ENCODE measurements around the gene RBCK1. TPM values are rescaled to one million over a fixed set of nuclear protein-coding genes. Genes with fewer than 3 reads are reported as not detected.
"Not testable (repeated sequence)": the region's sequence is repeated elsewhere in the genome, so short reads cannot be mapped to it uniquely, and the experiment has no call there.

Gene RBCK1
- polyA plus RNA-seq, 4 donors, result 74.8 to 176 (median 158) TPM

- FAIRE-seq, result no peak
Observed at GRCh38 chr20:438571-439469, 30.7 kb downstream of the RBCK1 start.

GRCh38 chr20:440148-440547 lies 32.0 kb downstream of the RBCK1 start:
- DNase-seq (no peak), FAIRE-seq (no peak)
- Histone ChIP-seq H3K9me3 (ENCODE audit: control insufficient read depth in 2 of 2, insufficient read depth in 1 of 2, low read depth in 1 of 2, low read length in 1 of 2) (no peaks in the 10 kb centered on the region), H3K27me3 (ENCODE audit: control insufficient read depth in 3 of 3, insufficient read depth in 3 of 3, low read length in 3 of 3) (no peaks in the 10 kb centered on the region), H3K36me3 (ENCODE audit: control insufficient read depth in 3 of 3, insufficient read depth in 2 of 3, low read depth in 1 of 3, low read length in 3 of 3) (peaks cover 29 to 77% (median 29%) of the 10 kb centered on the region in 3 donors), H3K4me1 (ENCODE audit: control insufficient read depth in 3 of 3, insufficient read depth in 2 of 3, low read depth in 1 of 3, low read length in 2 of 3) (no peaks in the 10 kb centered on the region), H3K4me3 (ENCODE audit: low read depth in 1 of 3, low read length in 3 of 3) (no peak overlapping the region), H3K27ac (ENCODE audit: low read depth in 1 of 3, low read length in 2 of 3) (no peak overlapping the region)
- 91 to 97% (median 96%) methylated on average over 7 of the region's 7 CpGs for WGBS, 3 donors

More at GRCh38 chr20:438571-439469, 30.7 kb downstream of the RBCK1 start:
- H3K4me3 ChIP-seq (ENCODE audit: low read depth in 1 of 3, low read length in 3 of 3), result no peak overlapping the region
- WGBS, 3 donors, result 64 to 74% (median 74%) methylated on average over 18 of the region's 18 CpGs
- H3K27ac ChIP-seq (ENCODE audit: low read depth in 1 of 3, low read length in 2 of 3), result no peak overlapping the region
- no peaks in the 10 kb centered on the region for H3K4me1 ChIP-seq (ENCODE audit: control insufficient read depth in 3 of 3, insufficient read depth in 2 of 3, low read depth in 1 of 3, low read length in 2 of 3)
- DNase-seq, result peak in 1 of 2 donors; percentile 33
- no peaks in the 10 kb centered on the region for H3K9me3 ChIP-seq (ENCODE audit: control insufficient read depth in 2 of 2, insufficient read depth in 1 of 2, low read depth in 1 of 2, low read length in 1 of 2)
- peaks cover 20 to 78% (median 25%) of the 10 kb centered on the region in 3 donors for H3K36me3 ChIP-seq (ENCODE audit: control insufficient read depth in 3 of 3, insufficient read depth in 2 of 3, low read depth in 1 of 3, low read length in 3 of 3)
- H3K27me3 ChIP-seq (ENCODE audit: control insufficient read depth in 3 of 3, insufficient read depth in 3 of 3, low read length in 3 of 3), result no peaks in the 10 kb centered on the region

GRCh38 chr20:440636-441035 lies 32.5 kb downstream of the RBCK1 start:
- H3K9me3 ChIP-seq (ENCODE audit: control insufficient read depth in 2 of 2, insufficient read depth in 1 of 2, low read depth in 1 of 2, low read length in 1 of 2), result no peaks in the 10 kb centered on the region
- no peak overlapping the region for H3K4me3 ChIP-seq (ENCODE audit: low read depth in 1 of 3, low read length in 3 of 3)
- H3K4me1 ChIP-seq (ENCODE audit: control insufficient read depth in 3 of 3, insufficient read depth in 2 of 3, low read depth in 1 of 3, low read length in 2 of 3), result no peaks in the 10 kb centered on the region
- FAIRE-seq (no peak), DNase-seq (no peak)
- no peaks in the 10 kb centered on the region for H3K27me3 ChIP-seq (ENCODE audit: control insufficient read depth in 3 of 3, insufficient read depth in 3 of 3, low read length in 3 of 3)
- H3K27ac ChIP-seq (ENCODE audit: low read depth in 1 of 3, low read length in 2 of 3), result no peak overlapping the region
- peaks cover 28 to 74% (median 29%) of the 10 kb centered on the region in 3 donors for H3K36me3 ChIP-seq (ENCODE audit: control insufficient read depth in 3 of 3, insufficient read depth in 2 of 3, low read depth in 1 of 3, low read length in 3 of 3)
- WGBS, 3 donors, result 95 to 96% (median 95%) methylated on average over 13 of the region's 13 CpGs

- Histone ChIP-seq H3K4me1 (ENCODE audit: control insufficient read depth in 3 of 3, insufficient read depth in 2 of 3, low read depth in 1 of 3, low read length in 2 of 3) (no peaks in the 10 kb centered on the region), H3K4me3 (ENCODE audit: low read depth in 1 of 3, low read length in 3 of 3) (no peak overlapping the region), H3K27me3 (ENCODE audit: control insufficient read depth in 3 of 3, insufficient read depth in 3 of 3, low read length in 3 of 3) (no peaks in the 10 kb centered on the region), H3K27ac (ENCODE audit: low read depth in 1 of 3, low read length in 2 of 3) (no peak overlapping the region), H3K36me3 (ENCODE audit: control insufficient read depth in 3 of 3, insufficient read depth in 2 of 3, low read depth in 1 of 3, low read length in 3 of 3) (peaks cover 24 to 68% (median 30%) of the 10 kb centered on the region in 3 donors), H3K9me3 (ENCODE audit: control insufficient read depth in 2 of 2, insufficient read depth in 1 of 2, low read depth in 1 of 2, low read length in 1 of 2) (no peaks in the 10 kb centered on the region)
- no peak for DNase-seq
- 81 to 90% (median 88%) methylated on average over 4 of the region's 4 CpGs for WGBS, 3 donors
- FAIRE-seq, result no peak
Observed at GRCh38 chr20:443223-443775, 35.2 kb downstream of the RBCK1 start.

- H3K27me3 ChIP-seq (ENCODE audit: control insufficient read depth in 3 of 3, insufficient read depth in 3 of 3, low read length in 3 of 3), result no peaks in the 10 kb centered on the region
- no peak overlapping the region for H3K27ac ChIP-seq (ENCODE audit: low read depth in 1 of 3, low read length in 2 of 3)
- no peak for FAIRE-seq
- 88 to 92% (median 89%) methylated on average over 3 of the region's 3 CpGs for WGBS, 3 donors
- no peak for DNase-seq
- H3K4me1 ChIP-seq (ENCODE audit: control insufficient read depth in 3 of 3, insufficient read depth in 2 of 3, low read depth in 1 of 3, low read length in 2 of 3), result no peaks in the 10 kb centered on the region
- H3K4me3 ChIP-seq (ENCODE audit: low read depth in 1 of 3, low read length in 3 of 3), result no peak overlapping the region
- no peaks in the 10 kb centered on the region for H3K9me3 ChIP-seq (ENCODE audit: control insufficient read depth in 2 of 2, insufficient read depth in 1 of 2, low read depth in 1 of 2, low read length in 1 of 2)
- H3K36me3 ChIP-seq (ENCODE audit: control insufficient read depth in 3 of 3, insufficient read depth in 2 of 3, low read depth in 1 of 3, low read length in 3 of 3), result peaks cover 24 to 60% (median 29%) of the 10 kb centered on the region in 3 donors
Observed at GRCh38 chr20:444117-444516, 36.0 kb downstream of the RBCK1 start.

GRCh38 chr20:444862-445426 lies 36.8 kb downstream of the RBCK1 start:
- 78 to 85% (median 80%) methylated on average over 12 of the region's 12 CpGs for WGBS, 3 donors
- DNase-seq (no peak), FAIRE-seq (no peak)
- H3K4me3 ChIP-seq (ENCODE audit: low read depth in 1 of 3, low read length in 3 of 3), result no peak overlapping the region
- no peak overlapping the region for H3K27ac ChIP-seq (ENCODE audit: low read depth in 1 of 3, low read length in 2 of 3)
- no peaks in the 10 kb centered on the region for H3K4me1 ChIP-seq (ENCODE audit: control insufficient read depth in 3 of 3, insufficient read depth in 2 of 3, low read depth in 1 of 3, low read length in 2 of 3)
- H3K27me3 ChIP-seq (ENCODE audit: control insufficient read depth in 3 of 3, insufficient read depth in 3 of 3, low read length in 3 of 3), result no peaks in the 10 kb centered on the region
- H3K9me3 ChIP-seq (ENCODE audit: control insufficient read depth in 2 of 2, insufficient read depth in 1 of 2, low read depth in 1 of 2, low read length in 1 of 2), result no peaks in the 10 kb centered on the region
- H3K36me3 ChIP-seq (ENCODE audit: control insufficient read depth in 3 of 3, insufficient read depth in 2 of 3, low read depth in 1 of 3, low read length in 3 of 3), result peaks cover 19 to 55% (median 20%) of the 10 kb centered on the region in 3 donors

GRCh38 chr20:445514-446336 lies 37.6 kb downstream of the RBCK1 start:
- FAIRE-seq (no peak), DNase-seq (no peak)
- H3K36me3 ChIP-seq (ENCODE audit: control insufficient read depth in 3 of 3, insufficient read depth in 2 of 3, low read depth in 1 of 3, low read length in 3 of 3), result peaks cover 17 to 47% (median 19%) of the 10 kb centered on the region in 3 donors
- H3K27ac ChIP-seq (ENCODE audit: low read depth in 1 of 3, low read length in 2 of 3), result no peak overlapping the region
- H3K27me3 ChIP-seq (ENCODE audit: control insufficient read depth in 3 of 3, insufficient read depth in 3 of 3, low read length in 3 of 3), result no peaks in the 10 kb centered on the region
- no peak overlapping the region for H3K4me3 ChIP-seq (ENCODE audit: low read depth in 1 of 3, low read length in 3 of 3)
- no peaks in the 10 kb centered on the region for H3K4me1 ChIP-seq (ENCODE audit: control insufficient read depth in 3 of 3, insufficient read depth in 2 of 3, low read depth in 1 of 3, low read length in 2 of 3)
- H3K9me3 ChIP-seq (ENCODE audit: control insufficient read depth in 2 of 2, insufficient read depth in 1 of 2, low read depth in 1 of 2, low read length in 1 of 2), result no peaks in the 10 kb centered on the region
- WGBS, 3 donors, result 90 to 95% (median 91%) methylated on average over 5 of the region's 5 CpGs

- WGBS, 3 donors, result 88 to 91% (median 90%) methylated on average over 11 of the region's 11 CpGs
- H3K36me3 ChIP-seq (ENCODE audit: control insufficient read depth in 3 of 3, insufficient read depth in 2 of 3, low read depth in 1 of 3, low read length in 3 of 3), result peaks cover 0 to 17% (median 2%) of the 10 kb centered on the region in 3 donors
- H3K4me1 ChIP-seq (ENCODE audit: control insufficient read depth in 3 of 3, insufficient read depth in 2 of 3, low read depth in 1 of 3, low read length in 2 of 3); H3K4me3 ChIP-seq (ENCODE audit: low read depth in 1 of 3, low read length in 3 of 3); H3K27ac ChIP-seq (ENCODE audit: low read depth in 1 of 3, low read length in 2 of 3); DNase-seq; FAIRE-seq; H3K27me3 ChIP-seq (ENCODE audit: control insufficient read depth in 3 of 3, insufficient read depth in 3 of 3, low read length in 3 of 3); H3K9me3 ChIP-seq (ENCODE audit: control insufficient read depth in 2 of 2, insufficient read depth in 1 of 2, low read depth in 1 of 2, low read length in 1 of 2): not testable (repeated sequence)
Observed at GRCh38 chr20:452021-452420, 43.9 kb downstream of the RBCK1 start.
